SU-DHL-6 (cell line): ENCODE data around the gene FBXL13.

Experiments used
- H2AFZ ChIP-seq: fragments of 200-600 bp; sonication (generic); 2 replicates; pipeline ENCODE4 v1.6.1; 2014; ENCODE audit warnings: low read depth, mild to moderate bottlenecking, moderate library complexity, mixed read lengths, antibody characterized with exemption, low read length; ENCODE audit not compliant: severe bottlenecking
- H3F3A ChIP-seq: fragments of 200-600 bp; shearing (Covaris generic); 2 replicates; pipeline ENCODE4 v1.6.0; 2016; ENCODE audit warnings: antibody characterized with exemption, mild to moderate bottlenecking; ENCODE audit not compliant: insufficient read depth
- H3K27ac ChIP-seq: fragments of 200-600 bp; sonication (generic); 2 replicates; pipeline ENCODE4 v1.5.1; 2016; ENCODE audit warnings: low read depth, mild to moderate bottlenecking, low read length, moderate library complexity, mixed read lengths
- H3K27me3 ChIP-seq: fragments of 200-600 bp; sonication (generic), shearing (Covaris generic); 2 replicates; pipeline ENCODE4 v1.6.0; 2014; ENCODE audit warnings: mild to moderate bottlenecking, low read length
- H3K36me3 ChIP-seq: fragments of 200-600 bp; sonication (generic); 2 replicates; pipeline ENCODE4 v1.6.1; 2014; ENCODE audit warnings: mild to moderate bottlenecking, low read length, mixed read lengths
- H3K4me2 ChIP-seq: fragments of 300-600, 200-600 bp; shearing (Covaris generic), sonication (generic); 2 replicates; pipeline ENCODE4 v1.6.0; 2014; ENCODE audit warnings: low read length, low read depth, mild to moderate bottlenecking; ENCODE audit not compliant: poor library complexity, severe bottlenecking
- H3K4me3 ChIP-seq: fragments of 200-600 bp; sonication (generic); 2 replicates; pipeline ENCODE4 v1.5.1; 2014; ENCODE audit warnings: antibody characterized with exemption, low read length, mild to moderate bottlenecking, mixed read lengths; ENCODE audit not compliant: insufficient read depth, poor library complexity, severe bottlenecking
- H3K79me2 ChIP-seq: fragments of 200-600 bp; sonication (generic); 2 replicates; pipeline ENCODE4 v1.6.1; 2014; ENCODE audit warnings: mild to moderate bottlenecking, low read length, moderate library complexity; ENCODE audit not compliant: insufficient read depth
- H3K9ac ChIP-seq: fragments of 200-600 bp; sonication (generic); 2 replicates; pipeline ENCODE4 v1.7.0; 2014; ENCODE audit warnings: mild to moderate bottlenecking, low read length
- H3K9me2 ChIP-seq: fragments of 200-600 bp; sonication (generic); replicated peaks from 2 replicates; pipeline ENCODE4 v1.6.1; 2014; ENCODE audit warnings: low read length; ENCODE audit not compliant: insufficient read depth
- H3K9me3 ChIP-seq: fragments of 200-600 bp; sonication (generic); 2 replicates; pipeline ENCODE4 v1.6.1; 2014; ENCODE audit warnings: low read length, mixed read lengths; ENCODE audit not compliant: insufficient read depth
- H4K20me1 ChIP-seq: fragments of 200-600 bp; sonication (generic); 2 replicates; pipeline ENCODE4 v1.6.1; 2014; ENCODE audit warnings: low read depth, mild to moderate bottlenecking, antibody characterized with exemption, low read length, moderate library complexity, mixed read lengths
- CTCF ChIP-seq: fragments of 200-600 bp; sonication (generic); IDR thresholded peaks from one replicate; pipeline ENCODE4 v1.5.1; 2017; ENCODE audit warnings: antibody characterized with exemption, mild to moderate bottlenecking, low read length, moderate library complexity; ENCODE audit not compliant: insufficient read depth, poor library complexity, severe bottlenecking
- EZH2phosphoT487 ChIP-seq: fragments of 200-600 bp; sonication (generic), shearing (Covaris generic); conservative IDR thresholded peaks from 2 replicates; pipeline ENCODE4 v1.6.1; 2018; ENCODE audit warnings: mild to moderate bottlenecking, antibody characterized with exemption, low read length, moderate library complexity, mixed read lengths

Gene FBXL13

DNA sequence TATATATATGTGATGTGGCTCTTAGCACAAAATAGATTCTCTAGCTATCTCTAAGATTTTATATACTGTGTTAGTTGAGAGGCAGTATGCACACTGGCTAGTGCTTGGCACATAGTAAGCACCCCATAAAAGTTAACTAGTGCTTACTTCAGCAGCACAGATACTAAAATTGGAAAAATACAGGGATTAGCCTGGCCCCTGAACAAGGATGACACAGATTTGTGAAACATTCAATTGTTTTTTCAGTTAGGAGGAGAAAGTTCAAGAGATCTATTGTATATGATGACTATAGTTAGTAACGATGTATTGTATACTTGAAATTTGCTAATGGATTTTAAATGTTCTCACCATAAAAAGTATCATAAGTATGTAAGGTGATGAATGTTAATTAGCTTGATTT, 240.1 kb downstream of the FBXL13 start:
- Histone ChIP-seq H3K9me2 (no peaks in the 10 kb centered on the region), H3F3A (no peaks in the 10 kb centered on the region), H3K27ac (no peak overlapping the region), H3K36me3 (no peaks in the 10 kb centered on the region), H3K4me2 (no peak overlapping the region), H4K20me1 (no peaks in the 10 kb centered on the region), H3K9ac (no peak overlapping the region), H3K27me3 (no peaks in the 10 kb centered on the region), H2AFZ (no peak overlapping the region), H3K79me2 (no peaks in the 10 kb centered on the region), H3K9me3 (no peaks in the 10 kb centered on the region), H3K4me3 (no peak overlapping the region)
- TF ChIP-seq EZH2phosphoT487 (no peak), CTCF (no peak)

- Histone ChIP-seq H3K27me3 (no peaks in the 10 kb centered on the region), H3F3A (no peaks in the 10 kb centered on the region), H3K79me2 (no peaks in the 10 kb centered on the region), H3K9ac (no peak overlapping the region), H3K4me2 (no peak overlapping the region), H3K9me2 (no peaks in the 10 kb centered on the region), H3K9me3 (no peaks in the 10 kb centered on the region), H3K27ac (no peak overlapping the region), H4K20me1 (no peaks in the 10 kb centered on the region), H3K36me3 (no peaks in the 10 kb centered on the region), H3K4me3 (no peak overlapping the region), H2AFZ (no peak overlapping the region)
- no peak for TF ChIP-seq EZH2phosphoT487
- TF ChIP-seq CTCF = no peak
These were observed 241.3 kb downstream of the FBXL13 start for GRCh38 chr7:102833343-102833742.

GRCh38 chr7:102832674-102833073, 241.9 kb downstream of the FBXL13 start:
- TF ChIP-seq CTCF (no peak), EZH2phosphoT487 (no peak)
- H3K36me3 ChIP-seq = no peaks in the 10 kb centered on the region
- H3F3A ChIP-seq = no peaks in the 10 kb centered on the region
- no peaks in the 10 kb centered on the region for H3K9me2 ChIP-seq
- no peak overlapping the region for H2AFZ ChIP-seq
- H3K27me3 ChIP-seq = no peaks in the 10 kb centered on the region
- no peaks in the 10 kb centered on the region for H3K79me2 ChIP-seq
- H3K27ac ChIP-seq = no peak overlapping the region
- no peak overlapping the region for H3K9ac ChIP-seq
- H3K4me3 ChIP-seq = no peak overlapping the region
- no peak overlapping the region for H3K4me2 ChIP-seq
- no peaks in the 10 kb centered on the region for H3K9me3 ChIP-seq
- no peaks in the 10 kb centered on the region for H4K20me1 ChIP-seq
